Ovary (tissue), 3 donors: ENCODE data around the gene GCSH.

ENCODE experiments used
- CTCF ChIP-seq, 3 donors: fragments of 450-650 bp in 2 of 3; fragments of 200-600 bp in 1 of 3; IDR thresholded peaks; one replicate each; pipeline versions ENCODE4 v1.5.1 to v1.8.0; 2016 to 2022; ENCODE audit warnings: antibody characterized with exemption in 3 of 3, mild to moderate bottlenecking in 1 of 3
- EP300 ChIP-seq: sonication (generic); formaldehyde crosslinking; IDR thresholded peaks from one replicate; pipeline ENCODE4 v1.6.1; 2017; ENCODE audit warnings: antibody characterized with exemption
- POLR2A ChIP-seq: fragments of 450-650 bp; IDR thresholded peaks from one replicate; pipeline ENCODE4 v1.6.1; 2017; ENCODE audit warnings: antibody characterized with exemption, mild to moderate bottlenecking, moderate library complexity
- donor health status: DM: no; HTN: no; CAD: no.

- no peak for TF ChIP-seq CTCF (IDR thresholded peaks at IDR 0.05)
- TF ChIP-seq POLR2A: no peak
- no peak for TF ChIP-seq EP300
These were observed 41.6 kb upstream of the GCSH start for GRCh38 chr16:81137754-81138153.
